Common myeloid progenitor, CD34-positive (primary cell): ENCODE data around the gene NKAIN2.
"Not testable (repeated sequence)": the region's sequence is repeated elsewhere in the genome, so short reads cannot be mapped to it uniquely, and the experiment has no call there.

Experiments
- CTCF ChIA-PET: fragments of 350-600 bp; sonication (Branson Sonifier 250); formaldehyde crosslinking; loops from one replicate; lab custom pipeline; 2021; ENCODE audit warnings: antibody characterized with exemption; lab: Charles Lee
- POLR2A ChIA-PET: fragments of 350-600 bp; sonication (Branson Sonifier 250); formaldehyde crosslinking; loops from one replicate; lab custom pipeline; 2021; ENCODE audit warnings: antibody characterized with exemption; lab: Charles Lee
- DNase-seq, 3 donors: peaks; one replicate each; pipeline versions ENCODE4 v3.0.0 to v3.0.0-alpha.2; 2013
- H3K27ac ChIP-seq, 2 experiments: 1 replicate in 1 of 2; 2 replicates in 1 of 2; pipeline ENCODE4 v1.7.0; 2013; ENCODE audit warnings: inconsistent platforms in 2 of 2, low read length in 2 of 2, mild to moderate bottlenecking in 2 of 2, low read depth in 1 of 2, moderate library complexity in 1 of 2; ENCODE audit not compliant: severe bottlenecking in 2 of 2, insufficient read depth in 1 of 2, poor library complexity in 1 of 2
- H3K27me3 ChIP-seq, 5 experiments: replicated peaks in 2 of 5; 1 replicate in 3 of 5; 2 replicates in 2 of 5; pipeline versions ENCODE4 v1.6.1 to v1.7.0; 2013; ENCODE audit warnings: low read length in 4 of 5, mild to moderate bottlenecking in 2 of 5, moderate library complexity in 2 of 5, inconsistent platforms in 1 of 5; ENCODE audit not compliant: insufficient read depth in 5 of 5, control insufficient read depth in 4 of 5
- H3K36me3 ChIP-seq, 4 experiments: 1 replicate in 2 of 4; 2 replicates in 2 of 4; pipeline versions ENCODE4 v1.6.1 to v1.7.0; 2013; ENCODE audit warnings: low read length in 3 of 4, control low read depth in 1 of 4, mild to moderate bottlenecking in 1 of 4; ENCODE audit not compliant: control insufficient read depth in 4 of 4, insufficient read depth in 4 of 4
- H3K4me1 ChIP-seq, 4 experiments: 1 replicate in 3 of 4; 2 replicates in 1 of 4; pipeline versions ENCODE4 v1.6.1 to v1.7.1; 2013; ENCODE audit warnings: low read length in 3 of 4, mild to moderate bottlenecking in 3 of 4, control low read depth in 1 of 4, inconsistent platforms in 1 of 4, moderate library complexity in 1 of 4; ENCODE audit not compliant: control insufficient read depth in 4 of 4, insufficient read depth in 4 of 4; ENCODE audit errors: control extremely low read depth in 1 of 4
- H3K4me3 ChIP-seq, 7 experiments: 1 replicate in 4 of 7; 2 replicates in 3 of 7; pipeline versions ENCODE4 v1.5.1 to v1.7.0; 2013; ENCODE audit warnings: mild to moderate bottlenecking in 7 of 7, low read length in 6 of 7, moderate library complexity in 6 of 7, inconsistent platforms in 2 of 7, low read depth in 2 of 7, control low read depth in 1 of 7; ENCODE audit not compliant: insufficient read depth in 4 of 7, control insufficient read depth in 1 of 7; ENCODE audit errors: extremely low read depth in 1 of 7
- H3K9me3 ChIP-seq, 5 experiments: 1 replicate in 4 of 5; 2 replicates in 1 of 5; pipeline versions ENCODE4 v1.6.1 to v1.7.1; 2013; ENCODE audit warnings: low read length in 4 of 5, mild to moderate bottlenecking in 2 of 5, inconsistent platforms in 1 of 5, low read depth in 1 of 5, moderate library complexity in 1 of 5; ENCODE audit not compliant: control insufficient read depth in 4 of 5, insufficient read depth in 2 of 5; ENCODE audit errors: control extremely low read depth in 1 of 5
- WGBS: methylation state at CpG from one replicate; pipeline ENCODE4 v1.1.5; 2013; ENCODE audit not compliant: insufficient coverage; 5-methylcytosine and 5-hydroxymethylcytosine counted together

The NKAIN2 gene

GRCh38 chr6:124561635-124562130, 758.0 kb downstream of the NKAIN2 start:
- 95% methylated on average over 2 of the region's 4 CpGs for WGBS
- CTCF ChIA-PET, result no interaction called here

GRCh38 chr6:124564125-124564524, 760.5 kb downstream of the NKAIN2 start:
- H3K27ac ChIP-seq, DNase-seq, H3K36me3 ChIP-seq, H3K4me3 ChIP-seq, POLR2A ChIA-PET, H3K9me3 ChIP-seq, H3K27me3 ChIP-seq, CTCF ChIA-PET, H3K4me1 ChIP-seq: not testable (repeated sequence)
- WGBS, result no CpG with 5 or more reads among the region's 3 CpGs

More at GRCh38 chr6:124561635-124562130, 758.0 kb downstream of the NKAIN2 start:
- Histone ChIP-seq H3K36me3 (no peaks in the 10 kb centered on the region), H3K27me3 (no peaks in the 10 kb centered on the region), H3K4me3 (no peak overlapping the region), H3K4me1 (peaks cover 0 to 8% (median 4%) of the 10 kb centered on the region in 4 experiments), H3K9me3 (peaks cover 0 to 8% (median 2%) of the 10 kb centered on the region in 5 experiments), H3K27ac (no peak overlapping the region)
- DNase-seq, result no peak
- POLR2A ChIA-PET, result no interaction called here

GRCh38 chr6:124567401-124567800, 763.7 kb downstream of the NKAIN2 start:
- no peak overlapping the region for H3K27ac ChIP-seq
- POLR2A ChIA-PET, result no interaction called here
- no peaks in the 10 kb centered on the region for H3K27me3 ChIP-seq
- no peak overlapping the region for H3K4me3 ChIP-seq
- H3K9me3 ChIP-seq, result peaks cover 0 to 20% (median 5%) of the 10 kb centered on the region in 5 experiments
- no peaks in the 10 kb centered on the region for H3K4me1 ChIP-seq
- H3K36me3 ChIP-seq, result no peaks in the 10 kb centered on the region
- DNase-seq, result no peak
- CTCF ChIA-PET, result no interaction called here
- 95% methylated on average over 5 of the region's 5 CpGs for WGBS

- CTCF ChIA-PET, result no interaction called here
- H3K27ac ChIP-seq, result no peak overlapping the region
- 100% methylated on average over 1 of the region's 1 CpG for WGBS
- no peaks in the 10 kb centered on the region for H3K4me1 ChIP-seq
- DNase-seq, result no peak
- POLR2A ChIA-PET, result no interaction called here
- H3K27me3 ChIP-seq, result no peaks in the 10 kb centered on the region
- H3K4me3 ChIP-seq, result no peak overlapping the region
- H3K36me3 ChIP-seq, result no peaks in the 10 kb centered on the region
- peaks cover 0 to 16% (median 5%) of the 10 kb centered on the region in 5 experiments for H3K9me3 ChIP-seq
Measured at GRCh38 chr6:124573953-124574352, 770.3 kb downstream of the NKAIN2 start.

- ChIA-PET POLR2A (no interaction called here), CTCF (no interaction called here)
- H3K9me3 ChIP-seq, result peaks cover 0 to 2% (median 0%) of the 10 kb centered on the region in 5 experiments
- no peak for DNase-seq
- no peaks in the 10 kb centered on the region for H3K4me1 ChIP-seq
- no peaks in the 10 kb centered on the region for H3K36me3 ChIP-seq
- no peak overlapping the region for H3K4me3 ChIP-seq
- H3K27ac ChIP-seq, result no peak overlapping the region
- H3K27me3 ChIP-seq, result no peaks in the 10 kb centered on the region
- WGBS, result 100% methylated on average over 2 of the region's 2 CpGs
Measured at GRCh38 chr6:124577734-124578281, 774.1 kb downstream of the NKAIN2 start.

GRCh38 chr6:124590001-124590400, 786.3 kb downstream of the NKAIN2 start:
- ChIA-PET POLR2A (no interaction called here), CTCF (no interaction called here)
- Histone ChIP-seq H3K36me3 (no peaks in the 10 kb centered on the region), H3K27me3 (no peaks in the 10 kb centered on the region), H3K4me3 (no peak overlapping the region), H3K27ac (no peak overlapping the region), H3K4me1 (no peaks in the 10 kb centered on the region), H3K9me3 (no peaks in the 10 kb centered on the region)
- no peak for DNase-seq
- WGBS, result 0% methylated on average over 1 of the region's 2 CpGs

GRCh38 chr6:124599656-124600055, 796.0 kb downstream of the NKAIN2 start:
- Histone ChIP-seq H3K9me3 (no peaks in the 10 kb centered on the region), H3K4me1 (no peaks in the 10 kb centered on the region), H3K27ac (no peak overlapping the region), H3K36me3 (peaks cover 0 to 1% (median 0%) of the 10 kb centered on the region in 4 experiments), H3K4me3 (no peak overlapping the region), H3K27me3 (no peaks in the 10 kb centered on the region)
- no peak for DNase-seq
- CTCF ChIA-PET, result no interaction called here
- WGBS, result 100% methylated on average over 1 of the region's 1 CpG
- POLR2A ChIA-PET, result no interaction called here
